ENCODE measurements around the gene HSF2.
"Not testable (repeated sequence)": the region's sequence is repeated elsewhere in the genome, so short reads cannot be mapped to it uniquely, and the experiment has no call there.

HSF2 gene

GRCh38 chr6:122400462-122401089, 1.1 kb downstream of the HSF2 start:
- no peak for DNase-seq

GRCh38 chr6:122401104-122401503, 1.7 kb downstream of the HSF2 start:
- DNase-seq, result no peak

GRCh38 chr6:122404444-122404843, 5.0 kb downstream of the HSF2 start:
- no peak for DNase-seq

- DNase-seq, result no peak
Measured at GRCh38 chr6:122405417-122405816, 6.0 kb downstream of the HSF2 start.

- DNase-seq, result no peak
Measured at GRCh38 chr6:122406187-122406586, 6.7 kb downstream of the HSF2 start.

- no peak for DNase-seq
Measured at GRCh38 chr6:122407712-122408111, 8.3 kb downstream of the HSF2 start.

GRCh38 chr6:122408240-122408639, 8.8 kb downstream of the HSF2 start:
- DNase-seq, result no peak

- no peak for DNase-seq
Measured at GRCh38 chr6:122408702-122409458, 9.4 kb downstream of the HSF2 start.

- no peak for DNase-seq
Measured at GRCh38 chr6:122412001-122412400, 12.5 kb downstream of the HSF2 start.

GRCh38 chr6:122416825-122417224, 17.4 kb downstream of the HSF2 start:
- DNase-seq, result no peak

GRCh38 chr6:122422003-122422402, 22.6 kb downstream of the HSF2 start:
- no peak for DNase-seq

GRCh38 chr6:122422614-122423267, 23.3 kb downstream of the HSF2 start:
- no peak for DNase-seq

GRCh38 chr6:122423734-122424133, 24.3 kb downstream of the HSF2 start:
- DNase-seq, result no peak

- no peak for DNase-seq
Measured at GRCh38 chr6:122426597-122426996, 27.1 kb downstream of the HSF2 start.

GRCh38 chr6:122428781-122429180, 29.3 kb downstream of the HSF2 start:
- no peak for DNase-seq

- DNase-seq, result no peak
Measured at GRCh38 chr6:122429323-122429722, 29.9 kb downstream of the HSF2 start.

- no peak for DNase-seq
Measured at GRCh38 chr6:122431780-122432179, 32.3 kb downstream of the HSF2 start.

- no peak for DNase-seq
Measured at GRCh38 chr6:122432816-122433215, 33.4 kb downstream of the HSF2 start.

GRCh38 chr6:122438975-122439374, 39.5 kb downstream of the HSF2 start:
- DNase-seq, result no peak

- no peak for DNase-seq
Measured at GRCh38 chr6:122445274-122445673, 45.8 kb downstream of the HSF2 start.

GRCh38 chr6:122449069-122449468, 49.6 kb downstream of the HSF2 start:
- no peak for DNase-seq

GRCh38 chr6:122452509-122452908, 53.1 kb downstream of the HSF2 start:
- no peak for DNase-seq

- no peak for DNase-seq
Measured at GRCh38 chr6:122454673-122455072, 55.2 kb downstream of the HSF2 start.

- DNase-seq, result not testable (repeated sequence)
Measured at GRCh38 chr6:122455116-122455515, 55.7 kb downstream of the HSF2 start.

Data from CD4-positive, alpha-beta T cell treated with Interleukin-6 for 4 hours (primary cell).